ENCODE data around the gene SNX7. TPM values are rescaled to one million over a fixed set of nuclear protein-coding genes. Genes with fewer than 3 reads are reported as not detected.

SNX7 gene
- total RNA-seq, 1 experiment from 2014 or later: 59.9 TPM

GRCh38 chr1:98749152-98749756, 87.7 kb downstream of the SNX7 start:
- DNase-seq (ENCODE audit: low read depth): no peak
- in situ Hi-C loops (cut with HindIII; ENCODE audit: low pct_unique_long_range_greater_than_20kb, low sequenced_read_pairs): no loop called here

- DNase-seq (ENCODE audit: low read depth): no peak
- in situ Hi-C loops (cut with HindIII; ENCODE audit: low pct_unique_long_range_greater_than_20kb, low sequenced_read_pairs): no loop called here
Measured at GRCh38 chr1:98754176-98754575, 92.7 kb downstream of the SNX7 start.

- DNase-seq (ENCODE audit: low read depth): no peak
- in situ Hi-C loops (cut with HindIII; ENCODE audit: low pct_unique_long_range_greater_than_20kb, low sequenced_read_pairs): no loop called here
Measured at GRCh38 chr1:98761219-98761865, 99.8 kb downstream of the SNX7 start.

DNA sequence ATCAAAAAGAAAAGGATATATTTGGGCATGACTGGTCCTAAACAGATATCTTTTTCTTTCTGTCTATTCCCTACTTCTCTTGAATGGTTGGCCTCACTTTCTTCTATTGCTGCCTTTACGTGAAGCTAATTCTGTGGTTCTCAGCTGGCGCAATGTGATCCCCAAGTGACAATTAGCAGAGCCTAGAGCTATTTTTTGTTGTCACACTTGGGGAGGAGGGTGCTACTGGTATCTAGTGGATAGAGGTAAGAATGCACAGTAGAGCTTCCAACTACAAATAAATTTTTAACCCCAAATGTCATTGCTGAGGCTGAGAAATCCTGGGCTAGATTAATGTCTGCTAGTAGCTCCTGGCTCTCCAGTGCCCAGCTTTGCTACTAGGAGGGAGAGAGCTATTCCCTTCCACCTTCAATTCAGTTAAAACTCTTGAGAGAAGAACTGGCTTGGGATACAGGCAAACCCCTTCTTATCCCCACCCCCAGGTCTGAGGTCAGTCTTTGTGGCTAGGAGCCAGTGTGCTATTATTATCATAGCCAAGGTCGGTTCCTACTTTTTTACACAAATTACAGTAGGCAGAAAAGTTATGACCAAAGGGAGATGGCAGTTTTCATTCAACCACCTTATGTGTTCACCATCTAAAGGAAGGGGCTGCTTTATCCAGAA, 102.1 kb downstream of the SNX7 start:
- DNase-seq (ENCODE audit: low read depth): no peak
- in situ Hi-C loops (cut with HindIII; ENCODE audit: low pct_unique_long_range_greater_than_20kb, low sequenced_read_pairs): no loop called here

DNA sequence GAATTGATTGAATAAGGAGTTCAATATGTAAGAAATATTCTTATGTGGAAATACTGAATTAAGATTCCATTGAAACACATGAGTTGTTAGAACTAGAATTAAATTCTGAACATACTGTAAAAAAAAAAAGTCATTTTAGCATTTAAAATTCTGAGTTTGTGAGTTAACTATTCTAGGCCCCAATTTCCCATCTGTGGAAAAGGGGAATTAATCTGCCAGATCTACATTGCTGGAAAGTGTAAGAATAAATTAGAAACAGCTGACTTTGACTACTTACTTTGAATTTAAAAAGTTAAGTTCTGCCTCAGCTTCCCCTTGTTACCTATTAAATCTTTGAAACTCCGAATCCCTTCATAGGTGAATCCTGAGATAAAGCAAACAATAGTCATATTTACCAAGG, 103.0 kb downstream of the SNX7 start:
- in situ Hi-C loops (cut with HindIII; ENCODE audit: low pct_unique_long_range_greater_than_20kb, low sequenced_read_pairs): no loop called here
- DNase-seq (ENCODE audit: low read depth): no peak

DNA sequence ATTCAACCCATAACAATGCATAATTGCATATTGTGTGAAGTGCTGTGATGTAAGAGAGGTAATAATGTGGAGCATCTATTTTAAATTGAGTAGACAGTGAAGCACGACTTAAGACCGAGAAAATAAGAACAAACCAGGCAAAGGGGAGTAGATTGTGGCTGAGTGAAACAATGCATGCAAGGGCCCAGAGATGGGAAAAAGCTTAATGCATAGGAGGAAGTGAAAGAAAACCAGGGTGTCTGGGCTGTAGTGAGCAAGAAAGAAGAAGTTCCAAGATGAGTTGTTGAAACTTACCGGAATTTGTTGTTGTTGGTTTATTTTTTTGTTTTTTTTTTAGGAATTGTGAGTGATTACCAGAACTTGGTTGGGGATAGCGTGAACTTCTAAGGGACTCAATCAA, 104.7 kb downstream of the SNX7 start:
- in situ Hi-C loops (cut with HindIII; ENCODE audit: low pct_unique_long_range_greater_than_20kb, low sequenced_read_pairs): no loop called here
- DNase-seq (ENCODE audit: low read depth): no peak

- in situ Hi-C loops (cut with HindIII; ENCODE audit: low pct_unique_long_range_greater_than_20kb, low sequenced_read_pairs): no loop called here
- DNase-seq (ENCODE audit: low read depth): no peak
Measured at GRCh38 chr1:98769162-98769561, 107.6 kb downstream of the SNX7 start.

DNA sequence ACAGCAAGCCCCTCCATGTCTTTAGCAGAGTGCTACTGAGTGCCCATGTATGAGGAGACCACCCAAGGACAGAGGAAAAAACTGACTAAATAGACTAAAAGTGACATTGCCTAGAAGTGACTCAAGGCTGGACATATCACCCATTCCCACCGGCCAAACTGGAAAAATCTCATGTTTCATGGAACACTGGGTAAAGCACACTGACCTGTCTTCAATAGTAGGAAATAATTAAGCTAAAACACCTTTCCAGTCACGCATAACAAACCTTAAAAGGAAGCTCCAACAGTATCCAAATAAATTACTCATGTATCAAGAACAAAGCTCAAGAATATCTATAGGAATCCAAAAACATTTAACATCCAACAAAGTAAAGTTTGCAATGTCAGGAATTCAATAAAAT, 120.4 kb downstream of the SNX7 start:
- DNase-seq (ENCODE audit: low read depth): peak; percentile 45
- in situ Hi-C loops (cut with HindIII; ENCODE audit: low pct_unique_long_range_greater_than_20kb, low sequenced_read_pairs): no loop called here

- no peak for DNase-seq (ENCODE audit: low read depth)
- in situ Hi-C loops (cut with HindIII; ENCODE audit: low pct_unique_long_range_greater_than_20kb, low sequenced_read_pairs): no loop called here
Measured at GRCh38 chr1:98783821-98784220, 122.3 kb downstream of the SNX7 start.

- no peak for DNase-seq (ENCODE audit: low read depth)
- in situ Hi-C loops (cut with HindIII; ENCODE audit: low pct_unique_long_range_greater_than_20kb, low sequenced_read_pairs): no loop called here
Measured at GRCh38 chr1:98791498-98791897, 130.0 kb downstream of the SNX7 start.

GRCh38 chr1:98792123-98792522, 130.6 kb downstream of the SNX7 start:
- in situ Hi-C loops (cut with HindIII; ENCODE audit: low pct_unique_long_range_greater_than_20kb, low sequenced_read_pairs): no loop called here
- DNase-seq (ENCODE audit: low read depth): no peak

- no peak for DNase-seq (ENCODE audit: low read depth)
- in situ Hi-C loops (cut with HindIII; ENCODE audit: low pct_unique_long_range_greater_than_20kb, low sequenced_read_pairs): no loop called here
Measured at GRCh38 chr1:98793136-98793535, 131.6 kb downstream of the SNX7 start.

- in situ Hi-C loops (cut with HindIII; ENCODE audit: low pct_unique_long_range_greater_than_20kb, low sequenced_read_pairs): no loop called here
- peak; percentile 41 for DNase-seq (ENCODE audit: low read depth)
Measured at GRCh38 chr1:98794196-98794886, 132.8 kb downstream of the SNX7 start.

DNA sequence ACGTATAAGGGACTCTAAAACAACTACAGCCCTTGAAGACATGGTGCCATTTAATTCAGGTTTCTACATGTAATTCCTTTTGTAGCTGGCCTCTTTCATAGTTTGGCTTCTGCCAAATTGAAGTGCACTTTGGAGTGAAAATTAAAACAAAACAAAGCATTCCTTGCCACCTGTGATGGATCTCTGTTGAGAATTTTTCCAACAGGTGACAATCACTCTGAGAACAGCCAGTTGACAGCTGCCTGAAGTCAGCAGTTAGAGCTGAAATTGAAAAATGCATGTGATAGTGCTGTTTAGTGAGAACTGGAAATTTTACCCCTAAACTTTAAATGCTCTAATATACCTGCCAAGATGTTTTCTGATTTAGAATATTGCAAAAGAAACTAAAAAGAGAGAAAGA, 134.5 kb downstream of the SNX7 start:
- no peak for DNase-seq (ENCODE audit: low read depth)
- in situ Hi-C loops (cut with HindIII; ENCODE audit: low pct_unique_long_range_greater_than_20kb, low sequenced_read_pairs): no loop called here

GRCh38 chr1:98797506-98797905, 136.0 kb downstream of the SNX7 start:
- DNase-seq (ENCODE audit: low read depth): no peak
- in situ Hi-C loops (cut with HindIII; ENCODE audit: low pct_unique_long_range_greater_than_20kb, low sequenced_read_pairs): no loop called here

All from Caki2 (cell line).